ENCODE data around the gene UBD. TPM values are rescaled to one million over a fixed set of nuclear protein-coding genes. Genes with fewer than 3 reads are reported as not detected.

Gene UBD
- total RNA-seq, 1 experiment from 2014 or later, result not detected

DNA sequence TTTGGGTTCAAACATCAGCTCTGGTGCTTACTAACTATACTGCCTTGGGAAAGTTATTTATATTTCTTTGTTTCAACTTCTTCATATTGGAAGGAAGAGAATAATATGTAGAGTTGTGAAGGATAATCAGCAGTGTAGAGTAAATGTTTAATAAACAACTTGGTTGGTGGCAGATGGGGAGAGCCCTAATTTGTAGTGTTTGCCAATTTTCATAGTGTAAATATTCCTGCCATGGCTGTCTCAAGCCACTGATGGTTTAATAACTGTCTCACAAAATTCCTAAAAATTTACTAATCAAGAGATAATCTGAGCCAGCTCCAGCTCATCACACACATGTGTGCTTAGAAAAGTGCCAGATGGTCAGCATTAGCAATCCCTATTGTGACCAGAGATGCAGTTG lies 25.3 kb upstream of the UBD start, which contains the start of gene OR2H2:
Gene OR2H2, plus strand, starts transcription at position 301 of the 400 bp plus-strand sequence. CDS start 2,824 bp downstream, outside the sequence.
- no peaks in the 10 kb centered on the region for H3K9me2 ChIP-seq (ENCODE audit: insufficient read depth)
- no peaks in the 10 kb centered on the region for H3K4me1 ChIP-seq (ENCODE audit: control insufficient read depth in 1 of 2, insufficient read depth in 2 of 2, low read length in 2 of 2)
- POLR2A ChIA-PET, result no interaction called here
- no peak within 1 kb of the TSS for H3K4me3 ChIP-seq (replicated peaks in 1 of 2; ENCODE audit: low read depth in 1 of 2, low read length in 2 of 2)
- DNase-seq (ENCODE audit: low read depth, low spot score), result no peak
- H3K27me3 ChIP-seq (ENCODE audit: insufficient read depth, low read length), result 0 out of 2 replicates have a peak, but pooled peaks cover 6% of the 10 kb centered on the region
- H4K20me1 ChIP-seq (ENCODE audit: insufficient read depth), result no peaks in the 10 kb centered on the region
- no TSS peak for BruUV-seq (replicated peaks)
- H3K36me3 ChIP-seq (ENCODE audit: control insufficient read depth in 1 of 2, insufficient read depth in 2 of 2, low read length in 2 of 2), result no peaks in the 10 kb centered on the region
- intact Hi-C loops (cut with micrococcal nuclease), result no loop called here
- CTCF ChIA-PET, result no interaction called here
- no peak within 1 kb of the TSS for H3K27ac ChIP-seq (ENCODE audit: low read depth, low read length)
- RAD21 ChIA-PET (ENCODE audit: low non-redundant PET in 1 of 2, low total read pairs in 2 of 2, uncharacterized antibody in 2 of 2, unreplicated experiment in 2 of 2), result no interaction called here
- H3K9ac ChIP-seq (ENCODE audit: low read length), result no peak within 1 kb of the TSS
- no peaks in the 10 kb centered on the region for H3K9me3 ChIP-seq (ENCODE audit: control insufficient read depth in 1 of 2, insufficient read depth in 1 of 2, low read depth in 1 of 2, low read length in 2 of 2)
- TF ChIP-seq ZFX (IDR thresholded peaks at IDR 0.05) (no peak), POLR2AphosphoS5 (IDR thresholded peaks at IDR 0.05; ENCODE audit: low read depth, low read length) (no peak), SIN3A (IDR thresholded peaks at IDR 0.05; ENCODE audit: low read depth) (no peak), TCF7L2 (IDR thresholded peaks at IDR 0.05; ENCODE audit: borderline replicate concordance, extremely low read depth, insufficient read depth, insufficient read length) (no peak), REST (IDR thresholded peaks at IDR 0.05; ENCODE audit: low read depth) (no peak), RAD21 (IDR thresholded peaks at IDR 0.05; ENCODE audit: low read depth) (no peak), CTCF (IDR thresholded peaks at IDR 0.05 in 2 of 3, conservative IDR thresholded peaks at IDR 0.05 in 1 of 3; ENCODE audit: borderline replicate concordance in 1 of 3, insufficient read depth in 1 of 3, low read depth in 2 of 3, low read length in 2 of 3) (no peak), FOSL1 (IDR thresholded peaks at IDR 0.05; ENCODE audit: low read depth) (no peak), ELF1 (IDR thresholded peaks at IDR 0.05; ENCODE audit: borderline replicate concordance, low read depth) (no peak), SRF (IDR thresholded peaks at IDR 0.05; ENCODE audit: low read depth) (no peak), JUND (IDR thresholded peaks at IDR 0.05) (no peak), CBX3 (IDR thresholded peaks at IDR 0.05; ENCODE audit: low read depth) (no peak), EGR1 (IDR thresholded peaks at IDR 0.05; ENCODE audit: low read depth) (no peak), EZH2 (IDR thresholded peaks at IDR 0.05) (no peak), EZH2phosphoT487 (IDR thresholded peaks at IDR 0.05; ENCODE audit: borderline replicate concordance) (no peak), YY1 (IDR thresholded peaks at IDR 0.05; ENCODE audit: extremely low read depth, insufficient replicate concordance, low read depth, low read length) (no peak), POLR2A (IDR thresholded peaks at IDR 0.05; ENCODE audit: borderline replicate concordance, extremely low read depth, insufficient read depth, insufficient read length) (no peak)
- TF ChIP-seq, protein P1, sequence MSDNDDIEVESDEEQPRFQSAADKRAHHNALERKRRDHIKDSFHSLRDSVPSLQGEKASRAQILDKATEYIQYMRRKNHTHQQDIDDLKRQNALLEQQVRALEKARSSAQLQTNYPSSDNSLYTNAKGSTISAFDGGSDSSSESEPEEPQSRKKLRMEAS (IDR thresholded peaks at IDR 0.05), result no peak
- TF ChIP-seq, protein P2, sequence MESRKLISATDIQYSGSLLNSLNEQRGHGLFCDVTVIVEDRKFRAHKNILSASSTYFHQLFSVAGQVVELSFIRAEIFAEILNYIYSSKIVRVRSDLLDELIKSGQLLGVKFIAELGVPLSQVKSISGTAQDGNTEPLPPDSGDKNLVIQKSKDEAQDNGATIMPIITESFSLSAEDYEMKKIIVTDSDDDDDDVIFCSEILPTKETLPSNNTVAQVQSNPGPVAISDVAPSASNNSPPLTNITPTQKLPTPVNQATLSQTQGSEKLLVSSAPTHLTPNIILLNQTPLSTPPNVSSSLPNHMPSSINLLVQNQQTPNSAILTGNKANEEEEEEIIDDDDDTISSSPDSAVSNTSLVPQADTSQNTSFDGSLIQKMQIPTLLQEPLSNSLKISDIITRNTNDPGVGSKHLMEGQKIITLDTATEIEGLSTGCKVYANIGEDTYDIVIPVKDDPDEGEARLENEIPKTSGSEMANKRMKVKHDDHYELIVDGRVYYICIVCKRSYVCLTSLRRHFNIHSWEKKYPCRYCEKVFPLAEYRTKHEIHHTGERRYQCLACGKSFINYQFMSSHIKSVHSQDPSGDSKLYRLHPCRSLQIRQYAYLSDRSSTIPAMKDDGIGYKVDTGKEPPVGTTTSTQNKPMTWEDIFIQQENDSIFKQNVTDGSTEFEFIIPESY (IDR thresholded peaks at IDR 0.05; ENCODE audit: extremely low read depth, insufficient replicate concordance, low read length), result no peak
- ATAC-seq, result no peak
- no peaks in the 10 kb centered on the region for H3K79me2 ChIP-seq (ENCODE audit: insufficient read depth, low read length)
- H2AFZ ChIP-seq (ENCODE audit: low read depth, low read length, poor library complexity, severe bottlenecking), result no peak within 1 kb of the TSS
- no peak within 1 kb of the TSS for H3K4me2 ChIP-seq (ENCODE audit: low read length)

All from HCT116 (cell line).